K562 (cell line): ENCODE measurements around the gene SAE1. TPM values are rescaled to one million over a fixed set of nuclear protein-coding genes. Genes with fewer than 3 reads are reported as not detected.

Experiments
- HDAC3 ChIP-seq: fragments of 450-650 bp; IDR thresholded peaks from 2 replicates; pipeline ENCODE4 v1.6.1; 2018; ENCODE audit warnings: borderline replicate concordance, mild to moderate bottlenecking, moderate library complexity; ENCODE audit not compliant: partially characterized antibody
- HMGN3 ChIP-seq: IDR thresholded peaks from 2 replicates; pipeline ENCODE4 v1.6.1; 2011; ENCODE audit warnings: borderline replicate concordance, low read depth, mild to moderate bottlenecking, mixed read lengths, low read length; ENCODE audit not compliant: insufficient read length; ENCODE audit errors: extremely low read depth
- KAT7 ChIP-seq: sonication (generic); formaldehyde crosslinking; IDR thresholded peaks from 2 replicates; pipeline ENCODE4 v1.8.0; 2022; ENCODE audit warnings: missing genetic modification reagents, mild to moderate bottlenecking, borderline replicate concordance
- MBD1 ChIP-seq: fragments of 250-450 bp; sonication (Bioruptor Pico); IDR thresholded peaks from 2 replicates; pipeline ENCODE4 v1.8.0; 2022; ENCODE audit warnings: inconsistent platforms
- POLR2AphosphoS2 ChIP-seq: IDR thresholded peaks from 2 replicates; pipeline ENCODE4 v1.6.1; 2012; ENCODE audit warnings: low read length, improper control_type of control experiment
- SIN3A ChIP-seq, 2 experiments: fragments of 150-350 bp in 1 of 2; IDR thresholded peaks; 2 replicates each; pipeline ENCODE4 v1.6.1; 2011 to 2016; ENCODE audit warnings: borderline replicate concordance in 2 of 2, low read depth in 2 of 2, low read length in 2 of 2, mild to moderate bottlenecking in 2 of 2, moderate library complexity in 2 of 2; ENCODE audit not compliant: control insufficient read depth in 1 of 2
- SLC30A9 ChIP-seq: fragments of 250-450 bp; sonication (Bioruptor Pico); IDR thresholded peaks from 2 replicates; pipeline ENCODE4 v1.8.0; 2022; ENCODE audit warnings: mild to moderate bottlenecking, moderate library complexity
- SMAD3 ChIP-seq: fragments of 450-650 bp; formaldehyde crosslinking; conservative IDR thresholded peaks from 2 replicates; pipeline ENCODE4 v1.4.0; 2020; ENCODE audit warnings: mild to moderate bottlenecking
- THRB ChIP-seq: fragments of 450-650 bp; formaldehyde crosslinking; conservative IDR thresholded peaks from 2 replicates; pipeline ENCODE4 v1.4.0; 2022; ENCODE audit warnings: mild to moderate bottlenecking, missing genetic modification characterization
- XRCC4 ChIP-seq: IDR thresholded peaks from one replicate; pipeline ENCODE4 v1.6.1; 2011; ENCODE audit not compliant: insufficient read depth, insufficient read length; ENCODE audit errors: extremely low read depth
- ZBTB43 ChIP-seq: sonication (generic); formaldehyde crosslinking; IDR thresholded peaks from 2 replicates; pipeline ENCODE4 v1.8.0; 2023; ENCODE audit warnings: mild to moderate bottlenecking, missing genetic modification reagents
- ZFP30 ChIP-seq: fragments of 250-450 bp; sonication (Bioruptor Pico); IDR thresholded peaks from 2 replicates; pipeline ENCODE4 v1.8.0; 2022; ENCODE audit warnings: moderate library complexity, mild to moderate bottlenecking, inconsistent platforms, borderline replicate concordance
- polyA plus RNA-seq, 8 experiments: library from polyadenylated mRNA; depleted of rRNA in 4 of 8; stranded (reverse) in 5 of 8; unstranded in 3 of 8; fragments of >200 nt; fragmentation: Nextera tagmentation in 2 of 8; fragmentation: Illumina TruSeq in 1 of 8; extraction: Ambion mirVana in 2 of 8; extraction: Trizol in 1 of 8; gene quantifications; 2 replicates each; pipeline versions ENCODE4 v1.2.1 to v1.2.3, GENCODE V29; 2011 to 2014; ENCODE audit warnings: inconsistent platforms in 1 of 8, missing spikeins in 1 of 8
- total RNA-seq, 7 experiments: library from RNA; depleted of rRNA in 6 of 7; stranded (reverse); fragments of >200 nt in 6 of 7; fragmentation: Illumina TruSeq in 2 of 7; extraction: Trizol in 2 of 7; gene quantifications; 2 replicates each; pipeline versions ENCODE4 v1.2.1 to v1.2.3, GENCODE V29; 2011 to 2021; ENCODE audit warnings: low replicate concordance in 1 of 7
- TF ChIP-seq, protein P1 (sequence below): fragments of 250-450 bp; sonication (Bioruptor Pico); IDR thresholded peaks from 2 replicates; pipeline ENCODE4 v1.5.0; 2020; ENCODE audit warnings: mild to moderate bottlenecking
- TF ChIP-seq, protein P2 (sequence below): sonication (generic); formaldehyde crosslinking; IDR thresholded peaks from 2 replicates; pipeline ENCODE4 v1.8.1; 2023; ENCODE audit warnings: missing genetic modification reagents, mild to moderate bottlenecking, borderline replicate concordance

The SAE1 gene
- total and polyA plus RNA-seq, 9 of the 15 experiments (the other 6 are each of a cell fraction or from before 2014, with no cell fraction given) = 82.8 to 299 (median 217) TPM

- TF ChIP-seq ZBTB43 (CRISPR knock-in tag) (no peak), HMGN3 (peak; percentile 77), THRB (CRISPR knock-in tag) (peak; percentile 66; the same call in 1 of the 2 replicates), SIN3A (IDR thresholded peaks at IDR 0.05; ENCODE audit: borderline replicate concordance in 2 of 2, control insufficient read depth in 1 of 2, low read depth in 2 of 2, low read length in 2 of 2) (peak in 1 of 2 experiments; percentile 43; a peak in 2 of 4 replicates), SLC30A9 (CRISPR knock-in tag) (0 out of 2 replicates have a peak, but pooled peaks have one; percentile 7), ZFP30 (no peak), XRCC4 (no peak), MBD1 (CRISPR knock-in tag) (no peak), HDAC3 (no peak), SMAD3 (CRISPR knock-in tag) (no peak; the same call in 1 of the 2 replicates), KAT7 (no peak), POLR2AphosphoS2 (peak; percentile 86)
- TF ChIP-seq, protein P1, sequence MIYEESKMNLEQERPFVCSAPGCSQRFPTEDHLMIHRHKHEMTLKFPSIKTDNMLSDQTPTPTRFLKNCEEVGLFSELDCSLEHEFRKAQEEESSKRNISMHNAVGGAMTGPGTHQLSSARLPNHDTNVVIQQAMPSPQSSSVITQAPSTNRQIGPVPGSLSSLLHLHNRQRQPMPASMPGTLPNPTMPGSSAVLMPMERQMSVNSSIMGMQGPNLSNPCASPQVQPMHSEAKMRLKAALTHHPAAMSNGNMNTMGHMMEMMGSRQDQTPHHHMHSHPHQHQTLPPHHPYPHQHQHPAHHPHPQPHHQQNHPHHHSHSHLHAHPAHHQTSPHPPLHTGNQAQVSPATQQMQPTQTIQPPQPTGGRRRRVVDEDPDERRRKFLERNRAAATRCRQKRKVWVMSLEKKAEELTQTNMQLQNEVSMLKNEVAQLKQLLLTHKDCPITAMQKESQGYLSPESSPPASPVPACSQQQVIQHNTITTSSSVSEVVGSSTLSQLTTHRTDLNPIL (CRISPR knock-in tag) = no peak; the same call in 1 of the 2 replicates
- TF ChIP-seq, protein P2, sequence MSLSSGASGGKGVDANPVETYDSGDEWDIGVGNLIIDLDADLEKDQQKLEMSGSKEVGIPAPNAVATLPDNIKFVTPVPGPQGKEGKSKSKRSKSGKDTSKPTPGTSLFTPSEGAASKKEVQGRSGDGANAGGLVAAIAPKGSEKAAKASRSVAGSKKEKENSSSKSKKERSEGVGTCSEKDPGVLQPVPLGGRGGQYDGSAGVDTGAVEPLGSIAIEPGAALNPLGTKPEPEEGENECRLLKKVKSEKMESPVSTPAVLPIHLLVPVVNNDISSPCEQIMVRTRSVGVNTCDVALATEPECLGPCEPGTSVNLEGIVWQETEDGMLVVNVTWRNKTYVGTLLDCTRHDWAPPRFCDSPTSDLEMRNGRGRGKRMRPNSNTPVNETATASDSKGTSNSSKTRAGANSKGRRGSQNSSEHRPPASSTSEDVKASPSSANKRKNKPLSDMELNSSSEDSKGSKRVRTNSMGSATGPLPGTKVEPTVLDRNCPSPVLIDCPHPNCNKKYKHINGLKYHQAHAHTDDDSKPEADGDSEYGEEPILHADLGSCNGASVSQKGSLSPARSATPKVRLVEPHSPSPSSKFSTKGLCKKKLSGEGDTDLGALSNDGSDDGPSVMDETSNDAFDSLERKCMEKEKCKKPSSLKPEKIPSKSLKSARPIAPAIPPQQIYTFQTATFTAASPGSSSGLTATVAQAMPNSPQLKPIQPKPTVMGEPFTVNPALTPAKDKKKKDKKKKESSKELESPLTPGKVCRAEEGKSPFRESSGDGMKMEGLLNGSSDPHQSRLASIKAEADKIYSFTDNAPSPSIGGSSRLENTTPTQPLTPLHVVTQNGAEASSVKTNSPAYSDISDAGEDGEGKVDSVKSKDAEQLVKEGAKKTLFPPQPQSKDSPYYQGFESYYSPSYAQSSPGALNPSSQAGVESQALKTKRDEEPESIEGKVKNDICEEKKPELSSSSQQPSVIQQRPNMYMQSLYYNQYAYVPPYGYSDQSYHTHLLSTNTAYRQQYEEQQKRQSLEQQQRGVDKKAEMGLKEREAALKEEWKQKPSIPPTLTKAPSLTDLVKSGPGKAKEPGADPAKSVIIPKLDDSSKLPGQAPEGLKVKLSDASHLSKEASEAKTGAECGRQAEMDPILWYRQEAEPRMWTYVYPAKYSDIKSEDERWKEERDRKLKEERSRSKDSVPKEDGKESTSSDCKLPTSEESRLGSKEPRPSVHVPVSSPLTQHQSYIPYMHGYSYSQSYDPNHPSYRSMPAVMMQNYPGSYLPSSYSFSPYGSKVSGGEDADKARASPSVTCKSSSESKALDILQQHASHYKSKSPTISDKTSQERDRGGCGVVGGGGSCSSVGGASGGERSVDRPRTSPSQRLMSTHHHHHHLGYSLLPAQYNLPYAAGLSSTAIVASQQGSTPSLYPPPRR (CRISPR knock-in tag) = no peak
These were observed 96.1 kb downstream of the SAE1 start (continued) for GRCh38 chr19:47226426-47227351.
